GM12878 (cell line): ENCODE measurements around the gene CETP.

Experiments used
- CTCF ChIP-seq, 3 experiments: IDR thresholded peaks in 2 of 3; conservative IDR thresholded peaks in 1 of 3; 2 replicates each; pipeline ENCODE4 v1.5.1; 2011; ENCODE audit warnings: low read depth in 3 of 3, low read length in 3 of 3, mild to moderate bottlenecking in 3 of 3, control low read depth in 2 of 3, moderate library complexity in 2 of 3, inconsistent platforms in 1 of 3, mixed read lengths in 1 of 3; ENCODE audit not compliant: control insufficient read depth in 2 of 3, insufficient read depth in 1 of 3; ENCODE audit errors: extremely low read depth in 1 of 3
- JUND ChIP-seq: IDR thresholded peaks from 2 replicates; pipeline ENCODE4 v1.6.1; 2012; ENCODE audit warnings: low read depth, mild to moderate bottlenecking, low read length, improper control_type of control experiment, moderate library complexity
- KDM1A ChIP-seq: fragments of 200-600 bp; sonication (generic); IDR thresholded peaks from 2 replicates; pipeline ENCODE4 v1.6.1; 2016; ENCODE audit warnings: borderline replicate concordance
- MAX ChIP-seq: IDR thresholded peaks from 2 replicates; pipeline ENCODE4 v1.6.1; 2012; ENCODE audit warnings: low read depth, low read length, improper control_type of control experiment
- MXI1 ChIP-seq: fragments of 150-350 bp; IDR thresholded peaks from 2 replicates; pipeline ENCODE4 v1.6.1; 2011; ENCODE audit warnings: low read depth, mild to moderate bottlenecking, inconsistent platforms, low read length, improper control_type of control experiment
- NR2C1 ChIP-seq: fragments of 450-650 bp; IDR thresholded peaks from 2 replicates; pipeline ENCODE4 v1.6.1; 2017; ENCODE audit warnings: antibody characterized with exemption, mild to moderate bottlenecking, moderate library complexity
- POLR2A ChIP-seq: IDR thresholded peaks from 2 replicates; pipeline ENCODE4 v1.6.1; 2011; ENCODE audit warnings: low read depth, mild to moderate bottlenecking, low read length
- POLR2AphosphoS5 ChIP-seq: IDR thresholded peaks from 2 replicates; pipeline ENCODE4 v1.6.1; 2011; ENCODE audit warnings: mild to moderate bottlenecking, low read length, inconsistent platforms
- TCF7 ChIP-seq: IDR thresholded peaks from 2 replicates; pipeline ENCODE4 v1.6.1; 2014; ENCODE audit warnings: antibody characterized with exemption, borderline replicate concordance
- YY1 ChIP-seq: IDR thresholded peaks from 2 replicates; pipeline ENCODE4 v1.6.1; 2011; ENCODE audit warnings: low read depth, mild to moderate bottlenecking, low read length
- ZBED1 ChIP-seq: IDR thresholded peaks from 2 replicates; pipeline ENCODE4 v1.6.1; 2016; ENCODE audit warnings: borderline replicate concordance
- ZNF274 ChIP-seq: IDR thresholded peaks from one replicate; pipeline ENCODE4 v1.8.0; 2011; ENCODE audit not compliant: insufficient read length, insufficient read depth
- TF ChIP-seq, protein P1 (sequence below): IDR thresholded peaks from 2 replicates; pipeline ENCODE4 v1.6.1; 2011; ENCODE audit warnings: borderline replicate concordance, low read depth, mild to moderate bottlenecking, moderate library complexity, low read length; ENCODE audit not compliant: insufficient read depth, poor library complexity, severe bottlenecking

DNA sequence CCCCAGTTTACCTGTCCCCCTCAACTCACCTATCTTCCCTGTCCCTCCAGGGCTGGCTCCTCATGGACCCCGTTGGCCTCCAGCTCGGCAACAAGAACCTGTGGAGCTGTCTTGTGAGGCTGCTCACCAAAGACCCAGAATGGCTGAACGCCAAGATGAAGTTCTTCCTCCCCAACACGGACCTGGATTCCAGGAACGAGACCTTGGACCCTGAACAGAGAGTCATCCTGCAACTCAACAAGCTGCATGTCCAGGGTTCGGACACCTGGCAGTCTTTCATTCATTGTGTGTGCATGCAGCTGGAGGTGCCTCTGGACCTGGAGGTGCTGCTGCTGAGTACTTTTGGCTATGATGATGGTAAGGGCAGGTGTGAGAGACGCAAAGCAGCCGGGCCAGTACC lies 58.9 kb downstream of the CETP start:
- TF ChIP-seq MXI1 = no peak
- TF ChIP-seq POLR2AphosphoS5 = no peak
- TF ChIP-seq JUND = no peak
- no peak for TF ChIP-seq ZBED1
- no peak for TF ChIP-seq TCF7
- no peak for TF ChIP-seq NR2C1
- no peak for TF ChIP-seq ZNF274
- TF ChIP-seq POLR2A = no peak
- TF ChIP-seq, protein P1, sequence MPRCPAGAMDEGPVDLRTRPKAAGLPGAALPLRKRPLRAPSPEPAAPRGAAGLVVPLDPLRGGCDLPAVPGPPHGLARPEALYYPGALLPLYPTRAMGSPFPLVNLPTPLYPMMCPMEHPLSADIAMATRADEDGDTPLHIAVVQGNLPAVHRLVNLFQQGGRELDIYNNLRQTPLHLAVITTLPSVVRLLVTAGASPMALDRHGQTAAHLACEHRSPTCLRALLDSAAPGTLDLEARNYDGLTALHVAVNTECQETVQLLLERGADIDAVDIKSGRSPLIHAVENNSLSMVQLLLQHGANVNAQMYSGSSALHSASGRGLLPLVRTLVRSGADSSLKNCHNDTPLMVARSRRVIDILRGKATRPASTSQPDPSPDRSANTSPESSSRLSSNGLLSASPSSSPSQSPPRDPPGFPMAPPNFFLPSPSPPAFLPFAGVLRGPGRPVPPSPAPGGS = no peak
- no peak for TF ChIP-seq MAX
- no peak for TF ChIP-seq CTCF (IDR thresholded peaks at IDR 0.05 in 2 of 3, conservative IDR thresholded peaks at IDR 0.05 in 1 of 3; ENCODE audit: control insufficient read depth in 2 of 3, extremely low read depth in 1 of 3, insufficient read depth in 1 of 3, low read depth in 3 of 3, low read length in 3 of 3)
- no peak for TF ChIP-seq KDM1A
- TF ChIP-seq YY1 = no peak
